Fibroblast of lung (primary cell): ENCODE results near the gene CNPY4. TPM values are rescaled to one million over a fixed set of nuclear protein-coding genes. Genes with fewer than 3 reads are reported as not detected.

Experiments
- DNase-seq, 2 donors: peaks; one replicate each; pipeline versions ENCODE4 v3.0.0 to v3.0.0-alpha.2; 2010; ENCODE audit warnings: low read depth in 2 of 2
- H2AFZ ChIP-seq: 2 replicates; pipeline ENCODE4 v1.5.1; 2012; ENCODE audit warnings: low read length, control low read depth, inconsistent platforms
- H3K27ac ChIP-seq: 2 replicates; pipeline ENCODE4 v1.5.1; 2011; ENCODE audit warnings: low read length, control low read depth; ENCODE audit not compliant: insufficient read depth
- H3K27me3 ChIP-seq: 2 replicates; pipeline ENCODE4 v1.5.1; 2011; ENCODE audit warnings: mild to moderate bottlenecking, low read length; ENCODE audit not compliant: control insufficient read depth, insufficient read depth
- H3K36me3 ChIP-seq: 2 replicates; pipeline ENCODE4 v1.5.1; 2011; ENCODE audit warnings: low read length; ENCODE audit not compliant: control insufficient read depth, insufficient read depth
- H3K4me1 ChIP-seq: 2 replicates; pipeline ENCODE4 v1.5.1; 2011; ENCODE audit warnings: low read length; ENCODE audit not compliant: control insufficient read depth, insufficient read depth; ENCODE audit errors: extremely low read depth
- H3K4me2 ChIP-seq: 2 replicates; pipeline ENCODE4 v1.5.1; 2011; ENCODE audit warnings: low read length, control low read depth; ENCODE audit not compliant: insufficient read depth; ENCODE audit errors: extremely low read depth
- H3K4me3 ChIP-seq, 4 experiments: fragments of 200-600 bp in 1 of 4; sonication (generic) in 1 of 4; replicated peaks in 1 of 4; 2 replicates each; pipeline ENCODE4 v1.5.1; 2011 to 2016; ENCODE audit warnings: low read length in 4 of 4, low read depth in 3 of 4, mild to moderate bottlenecking in 3 of 4, control low read depth in 2 of 4, inconsistent platforms in 1 of 4, mixed read lengths in 1 of 4; ENCODE audit not compliant: insufficient read depth in 1 of 4; ENCODE audit errors: control extremely low read depth in 1 of 4
- H3K79me2 ChIP-seq: 2 replicates; pipeline ENCODE4 v1.5.1; 2012; ENCODE audit warnings: mild to moderate bottlenecking, low read length, inconsistent platforms; ENCODE audit not compliant: control insufficient read depth, insufficient read depth
- H3K9ac ChIP-seq: 2 replicates; pipeline ENCODE4 v1.5.1; 2011; ENCODE audit warnings: mild to moderate bottlenecking, low read length, control low read depth; ENCODE audit not compliant: insufficient read depth
- H3K9me3 ChIP-seq: 2 replicates; pipeline ENCODE4 v1.5.1; 2012; ENCODE audit warnings: low read depth, low read length; ENCODE audit not compliant: control insufficient read depth, insufficient read depth
- H4K20me1 ChIP-seq: 2 replicates; pipeline ENCODE4 v1.5.1; 2011; ENCODE audit warnings: low read length; ENCODE audit not compliant: control insufficient read depth, insufficient read depth; ENCODE audit errors: extremely low read depth
- CTCF ChIP-seq, 2 donors: IDR thresholded peaks in 1 of 2; conservative IDR thresholded peaks in 1 of 2; 1 replicate in 1 of 2; 2 replicates in 1 of 2; pipeline ENCODE4 v1.5.1; 2011 to 2012; ENCODE audit warnings: low read length in 2 of 2, control low read depth in 1 of 2, inconsistent platforms in 1 of 2, low read depth in 1 of 2, mild to moderate bottlenecking in 1 of 2
- EZH2 ChIP-seq: IDR thresholded peaks from 2 replicates; pipeline ENCODE4 v1.5.1; 2012; ENCODE audit warnings: low read length, control low read depth, mild to moderate bottlenecking; ENCODE audit errors: missing control alignments
- polyA plus RNA-seq, 2 donors: library from polyadenylated mRNA; depleted of rRNA in 1 of 2; stranded (reverse) in 1 of 2; unstranded in 1 of 2; fragments of >200 nt; gene quantifications; 2 replicates each; pipeline ENCODE4 v1.2.1, GENCODE V29; 2011 to 2012; ENCODE audit warnings: missing spikeins in 1 of 2
- total RNA-seq: library from RNA; depleted of rRNA; stranded (reverse); fragments of >200 nt; gene quantifications from 2 replicates; pipeline ENCODE4 v1.2.1, GENCODE V29; 2014

CNPY4 gene
- total and polyA plus RNA-seq, 2 donors (not counting 1 experiment from before 2014, with no cell fraction given) = 21.6 to 40.7 TPM

- Histone ChIP-seq H3K36me3 (peaks cover 3% of the 10 kb centered on the region), H4K20me1 (no peaks in the 10 kb centered on the region), H3K4me3 (no peak overlapping the region), H3K27me3 (no peaks in the 10 kb centered on the region), H3K4me2 (no peak overlapping the region), H3K79me2 (peaks cover 7% of the 10 kb centered on the region), H3K4me1 (peaks cover 6% of the 10 kb centered on the region), H3K27ac (no peak overlapping the region), H3K9ac (no peak overlapping the region), H3K9me3 (no peaks in the 10 kb centered on the region), H2AFZ (no peak overlapping the region)
- no peak for DNase-seq
- TF ChIP-seq CTCF (conservative IDR thresholded peaks at IDR 0.05 in 1 of 2, IDR thresholded peaks at IDR 0.05 in 1 of 2; ENCODE audit: low read depth in 1 of 2, low read length in 2 of 2) (no peak), EZH2 (no peak)
These were observed 5.1 kb downstream of the CNPY4 start for GRCh38 chr7:100124301-100125230.

- H3K4me1 ChIP-seq = peaks cover 3% of the 10 kb centered on the region
- no peaks in the 10 kb centered on the region for H3K9me3 ChIP-seq
- H3K27me3 ChIP-seq = no peaks in the 10 kb centered on the region
- H3K9ac ChIP-seq = peak overlapping the region; percentile 92
- H3K4me3 ChIP-seq = peak overlapping the region; percentile 71 to 95 (median 89)
- peak overlapping the region; percentile 96 for H2AFZ ChIP-seq
- no peak for DNase-seq
- peak overlapping the region; percentile 95 for H3K27ac ChIP-seq
- H4K20me1 ChIP-seq = no peaks in the 10 kb centered on the region
- peak overlapping the region; percentile 90 for H3K4me2 ChIP-seq
- H3K79me2 ChIP-seq = peaks cover 3% of the 10 kb centered on the region
- TF ChIP-seq CTCF (conservative IDR thresholded peaks at IDR 0.05 in 1 of 2, IDR thresholded peaks at IDR 0.05 in 1 of 2; ENCODE audit: low read depth in 1 of 2, low read length in 2 of 2) (no peak), EZH2 (no peak)
- peaks cover 3% of the 10 kb centered on the region for H3K36me3 ChIP-seq
These were observed 7.0 kb downstream of the CNPY4 start for GRCh38 chr7:100126239-100126930.
